IPS DF 4.7 (cell line): ENCODE measurements around the gene SLC26A1.

ENCODE experiments used
- DNase-seq: peaks from one replicate; pipeline ENCODE4 v3.0.0-alpha.2; 2013; ENCODE audit warnings: low spot score; ENCODE audit errors: extremely low read depth

The SLC26A1 gene, protein sequence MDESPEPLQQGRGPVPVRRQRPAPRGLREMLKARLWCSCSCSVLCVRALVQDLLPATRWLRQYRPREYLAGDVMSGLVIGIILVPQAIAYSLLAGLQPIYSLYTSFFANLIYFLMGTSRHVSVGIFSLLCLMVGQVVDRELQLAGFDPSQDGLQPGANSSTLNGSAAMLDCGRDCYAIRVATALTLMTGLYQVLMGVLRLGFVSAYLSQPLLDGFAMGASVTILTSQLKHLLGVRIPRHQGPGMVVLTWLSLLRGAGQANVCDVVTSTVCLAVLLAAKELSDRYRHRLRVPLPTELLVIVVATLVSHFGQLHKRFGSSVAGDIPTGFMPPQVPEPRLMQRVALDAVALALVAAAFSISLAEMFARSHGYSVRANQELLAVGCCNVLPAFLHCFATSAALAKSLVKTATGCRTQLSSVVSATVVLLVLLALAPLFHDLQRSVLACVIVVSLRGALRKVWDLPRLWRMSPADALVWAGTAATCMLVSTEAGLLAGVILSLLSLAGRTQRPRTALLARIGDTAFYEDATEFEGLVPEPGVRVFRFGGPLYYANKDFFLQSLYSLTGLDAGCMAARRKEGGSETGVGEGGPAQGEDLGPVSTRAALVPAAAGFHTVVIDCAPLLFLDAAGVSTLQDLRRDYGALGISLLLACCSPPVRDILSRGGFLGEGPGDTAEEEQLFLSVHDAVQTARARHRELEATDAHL

DNA sequence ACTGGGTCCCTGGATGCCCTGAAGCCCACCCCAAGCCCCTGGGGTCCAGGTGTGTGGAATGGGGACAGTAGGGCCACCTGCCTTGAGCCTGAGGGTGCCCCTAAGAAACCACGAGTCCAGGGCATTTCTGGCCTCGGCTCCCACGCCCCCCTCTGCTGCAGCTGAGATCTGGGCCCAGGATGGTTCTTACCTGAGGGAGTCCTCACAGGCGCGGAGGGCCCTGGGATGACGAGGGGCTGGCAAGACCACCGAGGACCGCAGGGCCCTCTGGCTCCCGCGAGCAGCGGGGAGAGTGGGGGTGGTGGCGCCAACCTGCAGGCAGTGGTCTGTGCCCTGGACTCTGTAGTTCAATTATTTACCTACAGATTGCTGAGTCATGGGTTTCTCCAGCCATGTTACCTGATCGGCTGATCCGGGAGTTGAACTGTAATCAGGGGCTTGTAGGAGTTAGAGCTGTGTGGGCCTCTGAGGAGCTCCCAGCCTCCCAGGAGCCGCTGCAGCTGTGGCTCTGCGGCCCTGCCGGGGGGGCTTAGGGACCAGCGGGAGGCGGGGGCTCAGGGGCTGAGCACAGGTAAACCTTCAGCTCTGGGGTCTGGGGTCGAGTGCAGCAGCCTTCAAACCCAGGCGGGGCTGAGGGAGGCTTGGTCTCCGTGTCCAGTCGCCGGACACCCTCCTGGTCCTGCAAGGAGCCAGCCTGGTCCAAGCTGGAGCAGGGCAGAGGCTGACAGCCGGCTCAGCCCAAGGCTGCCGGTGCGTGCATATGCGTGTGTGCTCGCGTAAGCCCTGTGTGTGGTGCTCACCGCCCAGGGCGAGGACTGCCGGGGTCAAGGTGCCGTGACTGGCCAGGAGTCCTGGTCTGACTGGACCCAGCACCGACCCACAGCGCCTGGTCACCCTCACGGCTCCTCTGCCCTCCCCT lies at the start of gene SLC26A1:
TSS of gene SLC26A1 (minus strand) at position 294 of the 919 bp plus-strand sequence. CDS start 1,701 bp downstream, outside the sequence.
- no peak for DNase-seq

DNA sequence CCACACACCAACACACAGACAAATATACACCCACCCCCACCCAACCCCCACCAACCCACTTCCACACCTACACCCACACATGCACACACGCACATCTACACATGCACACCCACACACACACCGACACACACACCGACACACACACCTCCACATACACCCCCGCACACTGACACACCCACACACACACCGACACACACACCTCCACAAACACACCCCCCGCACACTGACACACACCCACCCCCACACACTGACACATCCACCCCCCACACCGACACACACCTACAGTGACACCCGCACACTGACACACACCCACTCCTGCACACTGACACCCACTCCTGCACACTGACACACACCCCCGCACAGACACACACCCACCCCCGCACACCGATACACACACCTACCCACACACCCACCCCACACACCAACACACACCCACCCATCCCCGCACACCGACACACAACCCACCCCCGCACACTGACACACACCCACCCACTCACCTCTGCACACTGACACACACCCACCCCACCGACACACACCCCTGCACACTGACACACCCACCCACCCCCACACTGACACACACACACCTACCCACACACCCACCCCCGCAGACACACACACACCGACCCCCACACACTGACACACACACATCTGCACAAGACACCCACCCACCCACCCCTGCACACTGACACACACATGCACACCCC lies 49.3 kb upstream of the SLC26A1 start:
- no peak for DNase-seq

DNA sequence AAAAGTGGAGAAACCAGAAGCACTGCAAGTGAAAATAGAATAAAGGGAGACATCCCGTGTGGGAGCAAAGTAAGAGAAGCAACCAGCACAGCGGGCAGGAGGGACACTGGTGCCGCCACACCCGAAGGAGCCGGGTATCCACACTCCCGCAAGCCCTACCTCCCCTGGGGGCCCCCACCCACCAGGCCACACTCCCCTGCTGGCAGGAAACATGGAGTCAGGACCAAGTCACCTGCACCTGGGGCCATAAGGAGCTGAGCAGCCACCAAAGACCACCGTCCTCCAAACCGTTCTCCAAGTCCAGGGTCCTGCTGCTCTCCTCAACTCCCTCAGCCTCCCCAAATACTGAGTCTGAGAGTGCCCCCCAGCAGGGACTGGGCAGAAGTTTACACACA lies 48.7 kb upstream of the SLC26A1 start:
- DNase-seq, result no peak

DNA sequence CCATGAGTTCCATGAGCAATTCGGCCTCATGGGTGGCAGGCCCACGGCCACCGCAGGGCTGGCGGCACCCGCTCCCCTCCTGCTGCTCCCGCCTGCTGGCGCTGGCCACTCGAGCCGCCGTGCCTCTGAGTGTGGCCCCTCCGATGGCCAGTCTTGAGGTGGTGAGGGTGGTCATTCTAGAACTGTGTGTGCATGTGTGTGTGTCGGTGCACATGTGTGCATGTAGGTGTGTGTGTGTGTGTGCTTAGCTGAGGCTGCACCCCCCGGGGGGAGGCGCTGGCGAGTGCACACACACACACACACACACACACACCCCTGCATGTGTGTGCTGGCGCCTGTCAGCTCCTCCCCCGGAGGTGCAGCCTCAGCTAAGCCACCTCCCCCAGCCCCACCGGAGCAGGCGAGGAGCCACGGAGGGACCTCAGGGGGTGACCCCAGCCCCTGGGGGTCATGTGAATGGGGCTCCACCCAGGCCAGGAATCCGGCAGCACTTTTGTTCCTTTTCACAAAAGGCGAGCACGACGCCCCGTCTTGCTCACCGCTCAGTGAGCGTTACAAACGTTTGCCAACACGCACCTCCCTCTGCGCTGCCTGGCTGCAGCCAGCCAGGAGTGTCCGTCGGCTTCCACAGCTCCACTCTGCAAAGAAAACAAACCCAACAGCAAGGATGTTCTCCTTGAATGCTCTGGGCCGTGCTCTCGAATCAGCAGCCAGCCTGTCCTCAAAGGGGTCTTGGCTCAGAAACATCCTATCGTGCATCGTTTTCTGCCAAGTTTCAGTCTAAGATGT lies 48.1 kb upstream of the SLC26A1 start:
- DNase-seq, result no peak

DNA sequence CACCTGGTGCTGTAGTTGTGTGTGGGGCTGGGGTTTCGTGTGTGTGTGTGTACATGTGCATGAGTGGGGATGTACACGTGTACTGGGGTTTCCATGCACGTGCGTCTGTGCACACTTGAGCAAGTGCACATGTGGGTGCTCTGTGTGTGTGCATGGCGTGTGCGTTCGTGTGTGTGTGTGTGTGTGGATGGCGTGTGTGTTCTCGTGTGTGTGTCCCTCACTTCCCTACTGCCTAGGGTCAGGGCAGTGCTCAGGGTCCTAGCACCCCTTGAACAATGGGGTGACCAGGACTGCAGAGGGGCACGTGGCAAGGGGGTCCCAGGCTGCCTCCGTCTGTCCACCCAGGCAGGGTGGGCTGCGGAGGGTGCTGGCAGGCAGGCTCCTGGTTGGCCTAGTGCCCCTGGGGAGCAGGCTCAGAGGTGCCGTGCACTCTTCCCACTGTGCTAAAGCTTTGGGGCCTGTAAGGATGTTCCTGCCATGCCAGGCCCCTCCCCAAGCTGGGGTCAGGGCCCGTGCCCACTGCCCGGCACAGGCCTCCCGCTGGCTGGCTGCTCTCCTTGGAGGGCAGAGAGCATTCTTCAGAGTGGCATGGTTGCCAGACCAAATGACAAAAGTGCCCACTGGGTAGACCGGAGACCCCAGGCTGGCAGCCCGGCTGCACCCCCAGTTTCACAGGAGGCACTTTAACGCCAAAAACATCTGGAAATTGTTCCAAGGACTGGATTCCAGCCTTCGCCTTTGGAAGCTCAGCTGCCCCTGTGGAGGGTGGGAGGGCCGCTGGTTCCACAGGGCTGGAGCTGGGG lies 47.3 kb upstream of the SLC26A1 start:
- DNase-seq, result no peak

DNA sequence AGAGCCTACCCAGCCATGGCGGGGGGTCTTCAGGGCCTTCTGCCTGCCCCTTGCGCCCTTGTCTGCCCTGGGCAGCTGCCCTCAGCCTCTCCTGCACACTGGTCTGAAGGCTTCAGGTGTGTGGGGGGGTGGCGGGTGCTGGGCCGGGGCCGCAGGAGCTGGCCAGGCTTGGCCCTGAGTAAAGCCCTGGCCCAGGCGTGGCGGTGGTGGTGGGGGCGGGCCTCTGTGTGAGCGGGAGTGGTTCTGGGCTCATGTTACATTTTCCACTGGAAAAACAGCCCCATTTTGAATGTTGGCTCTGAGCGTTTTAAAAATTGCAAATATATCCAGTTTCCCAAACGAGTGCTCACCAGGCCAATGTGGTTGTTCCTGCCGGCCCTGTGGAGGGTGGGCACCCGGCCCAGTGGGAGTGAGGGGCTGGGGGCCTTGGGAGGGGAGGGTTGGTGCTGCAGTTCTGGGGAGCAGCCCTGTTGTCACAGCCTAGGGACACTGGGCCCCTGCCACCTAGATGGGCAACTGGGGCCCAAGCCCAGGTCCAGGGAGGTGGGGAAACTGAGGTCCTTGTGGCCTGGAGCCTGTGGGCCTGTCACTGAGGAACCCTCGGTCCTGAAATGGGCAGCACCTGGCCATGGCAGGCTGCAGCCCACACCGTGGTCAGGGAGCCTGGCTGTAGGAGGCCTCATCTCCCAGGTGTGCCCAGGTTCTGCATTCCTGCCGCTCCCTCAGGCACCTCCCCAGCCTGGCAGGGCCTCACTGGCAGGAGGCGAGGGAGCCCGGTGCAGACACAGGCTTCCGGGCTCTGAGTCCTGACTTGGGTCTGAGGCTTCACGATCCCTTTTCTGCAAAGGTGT lies 46.5 kb upstream of the SLC26A1 start:
- DNase-seq, result no peak

DNA sequence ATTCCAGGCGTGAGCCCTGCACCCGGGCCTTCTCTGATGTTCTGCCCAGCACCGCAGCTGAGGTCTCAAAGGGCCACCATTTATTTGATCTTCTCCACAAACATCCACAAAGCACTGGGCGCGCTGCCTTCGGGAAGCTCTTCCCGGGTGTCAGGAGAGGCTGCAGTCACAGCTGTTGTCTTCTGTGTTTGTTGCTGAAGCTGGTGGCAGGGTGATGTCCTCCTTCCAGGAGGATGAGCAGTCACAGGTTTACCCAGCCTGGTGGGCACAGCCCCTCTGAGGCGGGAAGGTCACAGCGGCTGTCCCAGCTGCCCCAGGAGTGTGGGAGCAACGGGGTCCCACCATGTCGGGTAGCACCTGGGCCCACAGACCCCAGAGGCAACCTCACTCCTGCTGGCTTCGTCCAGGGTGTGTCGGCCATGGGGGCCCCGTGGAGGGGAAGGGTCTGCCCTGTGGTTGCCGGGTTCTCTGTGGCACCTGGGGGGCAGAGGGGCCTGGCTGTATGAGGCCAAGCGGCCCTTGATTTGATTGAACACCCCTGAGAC lies 45.8 kb upstream of the SLC26A1 start:
- no peak for DNase-seq

DNA sequence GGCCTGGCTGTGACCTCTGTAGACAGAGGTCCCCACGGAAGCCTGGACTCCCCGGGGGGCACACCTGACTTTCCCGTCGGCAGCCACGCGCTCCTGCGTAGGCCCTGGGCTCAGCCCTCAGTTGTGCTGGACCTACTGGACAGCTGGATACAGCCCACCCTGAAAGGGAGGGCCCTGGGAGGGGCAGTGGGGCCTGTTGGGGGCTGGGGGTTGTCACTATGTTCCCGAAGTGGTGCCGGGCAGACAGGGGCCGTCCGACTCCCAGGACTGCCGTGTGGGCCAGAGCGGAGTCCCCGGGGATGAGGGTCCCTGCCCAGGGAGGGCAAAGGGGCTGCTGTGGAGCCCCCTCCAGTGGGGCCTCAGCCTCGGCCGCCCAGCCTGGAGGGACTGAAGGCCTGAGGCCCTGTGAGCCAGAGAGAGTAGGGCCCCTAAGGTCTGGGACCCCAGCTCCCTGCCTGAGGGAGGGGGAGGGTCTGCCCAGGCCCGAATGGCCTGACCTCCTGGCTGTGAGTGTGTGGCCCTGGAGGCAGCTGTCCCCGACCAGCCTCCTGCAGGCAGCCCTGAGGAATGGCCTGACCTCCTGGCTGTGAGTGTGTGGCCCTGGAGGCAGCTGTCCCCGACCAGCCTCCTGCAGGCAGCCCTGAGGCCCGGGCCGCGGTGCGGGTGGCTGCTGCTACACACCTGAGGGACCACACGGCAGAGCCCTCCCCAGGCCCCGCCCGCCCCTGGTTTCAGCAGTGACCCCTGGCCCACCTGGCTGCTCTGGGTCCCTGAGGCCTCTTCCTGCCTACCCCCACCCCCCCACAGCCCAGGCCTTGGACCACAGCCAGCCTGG lies 44.0 kb upstream of the SLC26A1 start:
- no peak for DNase-seq

DNA sequence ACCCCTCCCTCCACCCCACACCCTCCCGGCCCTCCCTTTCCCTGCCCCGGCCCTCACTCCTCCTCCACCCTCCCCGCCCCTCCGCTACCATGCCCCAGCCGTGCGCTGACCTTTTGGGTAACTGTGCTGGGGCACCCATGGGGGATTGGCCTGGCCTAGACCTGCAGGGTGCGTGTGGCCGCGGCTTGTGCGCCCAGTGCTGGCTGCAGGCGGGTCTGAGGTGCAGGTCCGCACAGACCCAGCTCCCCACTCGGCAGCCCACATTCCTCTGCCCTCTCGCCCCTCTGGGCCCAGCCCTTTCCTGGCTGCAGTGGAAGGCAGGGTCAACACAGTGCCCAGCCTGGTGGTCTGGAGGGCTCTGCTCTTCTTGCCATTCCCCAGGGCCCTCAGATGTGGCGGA lies 42.9 kb upstream of the SLC26A1 start:
- DNase-seq, result no peak

DNA sequence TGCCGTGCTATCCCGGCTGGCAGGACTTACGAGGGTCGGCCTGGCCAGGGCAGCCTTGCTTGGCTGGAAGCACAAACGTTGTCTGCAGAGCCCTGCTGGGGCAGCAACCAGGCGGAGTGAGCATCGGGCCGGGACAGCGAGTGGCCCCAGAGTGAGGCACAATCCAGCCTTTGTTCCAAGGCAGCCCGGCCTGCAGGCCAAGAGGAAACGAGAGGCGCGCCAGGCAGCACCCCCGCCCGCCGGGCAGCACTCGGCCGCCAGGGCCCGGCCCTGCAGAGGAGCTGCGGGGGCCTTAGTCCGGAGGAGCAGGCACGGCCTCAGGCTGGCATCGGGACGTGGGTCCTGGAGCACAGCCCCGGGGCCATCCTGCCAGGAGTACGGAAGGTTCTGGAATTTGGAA lies 42.3 kb upstream of the SLC26A1 start:
- no peak for DNase-seq

DNA sequence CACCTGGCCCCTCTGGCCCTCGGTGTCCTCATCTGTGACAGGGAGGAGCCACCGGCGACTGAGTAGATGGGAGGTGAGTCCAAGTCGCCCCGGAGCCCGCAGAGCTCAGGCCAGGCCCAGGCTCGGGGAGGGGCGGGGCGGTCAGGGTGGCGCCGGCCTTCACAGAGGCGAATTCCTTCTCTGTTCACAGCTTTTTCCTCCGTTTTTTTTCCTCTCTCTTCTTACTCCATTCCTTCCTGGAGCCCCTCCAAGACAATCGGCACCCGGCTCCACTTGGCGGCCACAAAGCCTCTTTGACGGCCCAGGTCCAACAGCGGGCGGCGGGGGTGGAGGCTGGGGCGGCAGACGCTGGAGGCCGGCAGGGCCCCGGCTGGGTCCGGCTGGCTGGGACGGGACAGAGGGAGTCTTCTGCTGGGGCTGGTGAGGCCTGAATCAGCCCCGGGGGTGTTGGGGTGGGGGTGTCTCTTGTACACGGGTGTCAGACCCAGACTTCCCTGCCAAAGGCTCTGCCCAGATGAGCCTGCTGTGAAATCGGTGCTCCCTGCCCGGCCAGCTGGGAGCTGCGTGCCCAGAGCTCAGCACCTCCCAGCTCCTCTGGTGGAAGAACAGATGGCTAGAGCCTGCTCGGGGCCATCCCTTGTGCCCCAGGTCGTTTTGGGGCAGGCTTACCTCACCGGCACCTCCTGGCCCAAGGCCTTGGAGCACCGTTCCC lies 40.8 kb upstream of the SLC26A1 start:
- DNase-seq, result no peak

DNA sequence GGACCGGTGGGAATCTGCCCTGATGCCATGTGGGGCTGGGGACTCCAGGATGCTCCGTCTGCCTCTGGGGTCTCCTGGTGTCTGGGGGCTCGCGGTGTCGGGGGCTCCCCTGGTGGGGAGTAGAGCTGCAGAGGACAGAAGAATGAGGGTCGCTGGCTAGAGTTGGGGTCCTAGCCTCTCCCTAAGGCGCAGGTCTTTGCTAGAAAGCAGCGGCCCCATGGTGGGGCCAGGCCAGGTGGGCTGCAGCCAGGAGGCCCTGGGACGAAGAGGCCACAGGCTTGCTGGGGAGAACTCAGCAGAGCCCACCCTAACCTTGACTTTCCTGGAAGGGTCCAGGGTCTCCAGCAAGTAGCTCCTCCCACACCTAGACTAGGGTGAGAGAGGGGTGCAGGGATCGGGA lies 39.7 kb upstream of the SLC26A1 start:
- no peak for DNase-seq

DNA sequence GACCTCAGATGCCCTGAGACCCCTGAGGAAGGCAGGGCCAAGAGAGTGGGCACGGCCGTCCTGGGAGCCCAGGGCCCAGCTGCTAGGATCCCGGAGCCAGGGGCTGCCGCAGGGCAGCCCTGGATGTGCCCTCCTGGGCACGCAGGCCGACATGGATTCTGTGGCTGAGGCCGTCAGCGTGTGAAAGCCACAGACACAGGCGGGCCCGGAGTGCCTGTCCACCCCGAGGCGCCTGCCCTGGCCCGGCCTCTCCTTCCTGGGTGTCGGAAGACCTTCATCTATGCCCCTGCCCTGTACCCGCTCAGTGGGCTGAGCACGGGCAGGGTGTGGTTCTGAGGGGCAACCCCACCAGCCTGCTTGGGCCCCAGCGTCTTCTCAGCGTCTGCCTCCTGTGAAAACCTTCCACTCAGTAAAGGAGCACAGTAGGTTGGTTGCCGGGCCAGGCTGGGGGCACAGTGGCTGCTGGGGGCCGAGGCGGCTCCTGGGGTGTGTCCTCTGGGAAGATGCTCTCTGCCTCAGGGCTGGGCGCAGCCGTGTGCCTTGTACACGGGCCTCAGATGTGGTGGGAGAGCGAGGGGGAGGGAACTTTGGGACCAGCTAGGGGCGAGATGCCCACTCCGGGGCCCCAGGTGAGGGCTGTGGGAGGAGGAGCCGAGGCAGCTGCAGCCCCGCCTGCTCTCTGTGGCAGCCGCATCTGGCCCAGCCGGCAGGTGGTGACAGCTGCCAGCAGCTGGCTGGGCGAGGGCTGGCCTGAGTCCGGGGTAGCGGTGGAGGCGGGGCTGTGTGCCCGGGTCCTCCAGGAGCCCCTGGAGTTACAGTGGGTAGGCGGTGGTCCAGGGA lies 39.0 kb upstream of the SLC26A1 start:
- no peak for DNase-seq

DNA sequence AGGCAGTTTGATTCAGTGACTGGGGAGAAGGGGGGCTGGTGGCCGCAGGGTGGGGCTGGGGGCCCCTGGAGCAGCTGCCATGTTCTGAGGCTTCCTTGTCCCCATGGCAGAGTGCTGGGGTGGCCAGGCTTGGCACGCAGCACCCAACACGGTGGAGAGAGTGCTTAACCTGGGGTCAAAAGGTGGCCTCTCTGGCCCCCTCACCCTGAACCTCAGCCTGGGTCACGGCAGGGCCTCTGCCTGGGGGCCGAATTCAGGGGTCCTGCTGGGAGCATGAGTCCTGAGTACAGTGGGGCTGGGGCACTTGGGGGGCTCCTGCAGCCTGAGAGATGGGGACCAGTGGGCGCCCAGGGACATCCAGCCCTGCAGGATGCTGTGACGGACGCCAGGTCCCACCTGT lies 38.1 kb upstream of the SLC26A1 start:
- no peak for DNase-seq

DNA sequence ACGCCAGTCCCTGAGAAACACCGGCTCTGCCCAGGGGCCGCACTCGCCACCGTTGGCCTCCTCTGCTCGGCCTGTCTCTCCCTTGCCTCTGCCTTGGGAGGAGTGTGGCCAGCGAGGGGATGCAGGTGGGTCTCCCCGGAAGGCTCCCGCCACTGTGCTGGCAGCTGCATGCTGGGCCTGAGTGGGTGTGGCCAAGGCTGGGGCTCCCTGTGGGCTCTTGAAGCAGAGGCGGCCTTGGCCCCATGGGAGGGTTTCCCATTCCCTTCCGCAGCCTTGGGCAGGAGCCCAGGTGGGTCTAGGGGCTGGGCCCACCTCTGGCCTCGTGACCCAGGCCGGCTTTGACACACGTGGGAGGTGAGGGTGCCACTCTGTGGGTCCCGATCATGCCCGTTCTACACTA lies 37.4 kb upstream of the SLC26A1 start:
- DNase-seq, result no peak

DNA sequence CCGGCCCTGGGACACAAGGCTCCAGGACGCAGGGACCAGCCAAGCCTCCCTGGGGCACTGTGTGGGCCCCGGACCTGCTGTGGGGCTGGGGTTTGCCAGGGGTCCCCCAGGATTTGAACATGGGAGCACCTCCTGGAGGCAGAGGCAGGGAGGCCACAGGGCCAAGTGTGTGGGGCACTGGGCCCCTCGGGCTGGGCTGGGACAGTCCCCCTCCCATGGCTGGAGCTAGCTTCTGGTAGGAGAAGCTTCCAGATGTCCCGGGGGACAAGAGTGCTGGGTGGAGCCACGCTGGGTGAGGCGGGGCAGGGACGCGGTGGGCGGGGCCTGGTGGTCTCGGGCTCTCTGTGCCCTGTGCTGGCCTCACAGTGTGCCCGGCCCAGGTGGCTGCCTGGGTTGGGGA lies 36.8 kb upstream of the SLC26A1 start:
- no peak for DNase-seq
